C4-2B (cell line): ENCODE results near the gene TRIM66.

Source experiments
- H3K27ac ChIP-seq: fragments of 450-650 bp; 2 replicates; pipeline ENCODE4 v1.5.1; 2017
- CTCF ChIP-seq: fragments of 450-650 bp; conservative IDR thresholded peaks from 2 replicates; pipeline ENCODE4 v1.5.1; 2017; ENCODE audit warnings: mild to moderate bottlenecking
- ZFX ChIP-seq: fragments of 450-650 bp; IDR thresholded peaks from 2 replicates; pipeline ENCODE4 v1.6.1; 2017

Gene TRIM66

GRCh38 chr11:8587915-8588314 lies 94.5 kb downstream of the TRIM66 start:
- no peak overlapping the region for H3K27ac ChIP-seq
- TF ChIP-seq ZFX: no peak
- no peak for TF ChIP-seq CTCF

- TF ChIP-seq ZFX: no peak
- no peak for TF ChIP-seq CTCF
- H3K27ac ChIP-seq: no peak overlapping the region
Measured at GRCh38 chr11:8586805-8587204, 95.7 kb downstream of the TRIM66 start.

- TF ChIP-seq ZFX (no peak), CTCF (no peak)
Measured at GRCh38 chr11:8586184-8586583, 96.3 kb downstream of the TRIM66 start.

GRCh38 chr11:8584511-8584910 lies 98.0 kb downstream of the TRIM66 start:
- TF ChIP-seq ZFX: no peak
- TF ChIP-seq CTCF: no peak
- no peak overlapping the region for H3K27ac ChIP-seq

More at GRCh38 chr11:8586184-8586583, 96.3 kb downstream of the TRIM66 start:
- H3K27ac ChIP-seq: no peak overlapping the region

GRCh38 chr11:8584082-8584481 lies 98.4 kb downstream of the TRIM66 start:
- no peak overlapping the region for H3K27ac ChIP-seq

GRCh38 chr11:8581300-8581699 lies 101.2 kb downstream of the TRIM66 start:
- TF ChIP-seq CTCF: no peak
- TF ChIP-seq ZFX: no peak
- H3K27ac ChIP-seq: no peak overlapping the region

More at GRCh38 chr11:8584082-8584481, 98.4 kb downstream of the TRIM66 start:
- TF ChIP-seq ZFX (no peak), CTCF (no peak)

GRCh38 chr11:8577791-8578581 lies 104.5 kb downstream of the TRIM66 start:
- no peak overlapping the region for H3K27ac ChIP-seq
- TF ChIP-seq ZFX (no peak), CTCF (no peak)
